Hepatocyte (in vitro differentiated cells): ENCODE results near the gene RPL10A. TPM values are rescaled to one million over a fixed set of nuclear protein-coding genes. Genes with fewer than 3 reads are reported as not detected.

Experiments used
- DNase-seq: peaks from one replicate; pipeline ENCODE4 v3.0.0-alpha.2; 2016; ENCODE audit warnings: low spot score
- H2AFZ ChIP-seq: fragments of 200-600 bp; sonication (generic); 2 replicates; pipeline ENCODE4 v1.6.0; 2016; ENCODE audit warnings: antibody characterized with exemption, mild to moderate bottlenecking
- H3K27ac ChIP-seq: fragments of 200-600 bp; sonication (generic); 2 replicates; pipeline ENCODE4 v1.5.1; 2016; ENCODE audit warnings: mild to moderate bottlenecking
- H3K27me3 ChIP-seq: fragments of 200-600 bp; sonication (generic); 2 replicates; pipeline ENCODE4 v1.6.1; 2016
- H3K36me3 ChIP-seq: fragments of 200-600 bp; sonication (generic); replicated peaks from 2 replicates; pipeline ENCODE4 v1.5.1; 2016; ENCODE audit warnings: low read depth; ENCODE audit not compliant: insufficient read depth
- H3K4me1 ChIP-seq: fragments of 200-600 bp; sonication (generic); 2 replicates; pipeline ENCODE4 v1.5.1; 2016; ENCODE audit warnings: mild to moderate bottlenecking, moderate library complexity; ENCODE audit not compliant: insufficient read depth
- H3K4me2 ChIP-seq: fragments of 200-600 bp; sonication (generic); 2 replicates; pipeline ENCODE4 v1.6.0; 2016
- H3K4me3 ChIP-seq: fragments of 200-600 bp; sonication (generic); 2 replicates; pipeline ENCODE4 v1.5.1; 2016; ENCODE audit warnings: mild to moderate bottlenecking
- H3K79me2 ChIP-seq: fragments of 200-600 bp; sonication (generic); 2 replicates; pipeline ENCODE4 v1.6.0; 2017; ENCODE audit warnings: mild to moderate bottlenecking
- H3K9me2 ChIP-seq: fragments of 200-600 bp; sonication (generic); replicated peaks from 2 replicates; pipeline ENCODE4 v1.6.0; 2017; ENCODE audit warnings: mild to moderate bottlenecking; ENCODE audit not compliant: insufficient read depth
- H3K9me3 ChIP-seq: fragments of 200-600 bp; sonication (generic); 2 replicates; pipeline ENCODE4 v1.5.1; 2016; ENCODE audit warnings: low read depth, mild to moderate bottlenecking
- H4K20me1 ChIP-seq: fragments of 200-600 bp; sonication (generic); 2 replicates; pipeline ENCODE4 v1.6.0; 2016; ENCODE audit warnings: mild to moderate bottlenecking; ENCODE audit not compliant: insufficient read depth, poor library complexity, severe bottlenecking
- EZH2 ChIP-seq: fragments of 200-600 bp; sonication (generic); IDR thresholded peaks from 2 replicates; pipeline ENCODE4 v1.6.1; 2016; ENCODE audit warnings: antibody characterized with exemption, mild to moderate bottlenecking, borderline replicate concordance
- EZH2phosphoT487 ChIP-seq: fragments of 200-600 bp; sonication (generic); IDR thresholded peaks from one replicate; pipeline ENCODE4 v1.6.1; 2018; ENCODE audit warnings: antibody characterized with exemption, mild to moderate bottlenecking, low read depth, moderate library complexity; ENCODE audit not compliant: unreplicated experiment, severe bottlenecking
- WGBS: methylation state at CpG from one replicate; pipeline ENCODE4 v1.1.6; 2016; ENCODE audit warnings: low lambda C conversion rate; ENCODE audit errors: missing lambda C conversion rate; 5-methylcytosine and 5-hydroxymethylcytosine counted together
- polyA plus RNA-seq: library from polyadenylated mRNA; unstranded; fragments of >200 nt; fragmentation: Nextera tagmentation; extraction: Ambion mirVana; gene quantifications from 2 replicates; pipeline ENCODE4 v1.2.1, GENCODE V29; 2016
- total RNA-seq: library from RNA; depleted of rRNA; stranded (reverse); fragments of >200 nt; gene quantifications from 2 replicates; pipeline ENCODE4 v1.2.3, GENCODE V29; 2014
- TF ChIP-seq, protein P1 (sequence below): fragments of 200-600 bp; sonication (generic); IDR thresholded peaks from 2 replicates; pipeline ENCODE4 v1.5.1; 2016; ENCODE audit warnings: antibody characterized with exemption, mild to moderate bottlenecking; ENCODE audit not compliant: poor library complexity

RPL10A gene
- total and polyA plus RNA-seq, 2 experiments from 2014 or later: 308 to 1,102 TPM

DNA sequence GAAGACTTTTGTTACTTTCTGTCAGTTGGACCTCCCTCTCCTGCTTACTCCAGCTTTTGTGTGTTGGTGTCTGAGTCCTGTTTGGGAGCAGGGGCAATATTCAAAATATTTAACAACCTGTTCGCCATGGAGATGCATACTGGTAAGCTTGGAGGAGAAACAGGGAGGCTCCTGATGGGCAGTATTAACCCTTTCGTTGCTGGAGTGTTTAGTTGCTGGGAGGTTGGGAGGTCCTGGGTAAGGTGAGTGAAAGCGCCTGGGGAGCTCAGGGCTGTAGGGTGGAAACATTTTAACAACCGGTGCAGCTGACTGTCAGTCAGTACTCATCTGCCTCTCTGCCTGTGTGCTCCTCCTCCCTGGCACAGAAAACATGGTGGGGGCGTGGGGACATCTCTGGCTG, 40.3 kb downstream of the RPL10A start:
- no peak for DNase-seq
- no peaks in the 10 kb centered on the region for H3K9me3 ChIP-seq
- H3K9me2 ChIP-seq: no peaks in the 10 kb centered on the region
- no peak overlapping the region for H3K4me3 ChIP-seq
- WGBS: 57% methylated on average over 5 of the region's 5 CpGs
- no peaks in the 10 kb centered on the region for H3K79me2 ChIP-seq
- H4K20me1 ChIP-seq: no peaks in the 10 kb centered on the region
- TF ChIP-seq, protein P1, sequence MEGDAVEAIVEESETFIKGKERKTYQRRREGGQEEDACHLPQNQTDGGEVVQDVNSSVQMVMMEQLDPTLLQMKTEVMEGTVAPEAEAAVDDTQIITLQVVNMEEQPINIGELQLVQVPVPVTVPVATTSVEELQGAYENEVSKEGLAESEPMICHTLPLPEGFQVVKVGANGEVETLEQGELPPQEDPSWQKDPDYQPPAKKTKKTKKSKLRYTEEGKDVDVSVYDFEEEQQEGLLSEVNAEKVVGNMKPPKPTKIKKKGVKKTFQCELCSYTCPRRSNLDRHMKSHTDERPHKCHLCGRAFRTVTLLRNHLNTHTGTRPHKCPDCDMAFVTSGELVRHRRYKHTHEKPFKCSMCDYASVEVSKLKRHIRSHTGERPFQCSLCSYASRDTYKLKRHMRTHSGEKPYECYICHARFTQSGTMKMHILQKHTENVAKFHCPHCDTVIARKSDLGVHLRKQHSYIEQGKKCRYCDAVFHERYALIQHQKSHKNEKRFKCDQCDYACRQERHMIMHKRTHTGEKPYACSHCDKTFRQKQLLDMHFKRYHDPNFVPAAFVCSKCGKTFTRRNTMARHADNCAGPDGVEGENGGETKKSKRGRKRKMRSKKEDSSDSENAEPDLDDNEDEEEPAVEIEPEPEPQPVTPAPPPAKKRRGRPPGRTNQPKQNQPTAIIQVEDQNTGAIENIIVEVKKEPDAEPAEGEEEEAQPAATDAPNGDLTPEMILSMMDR: no peak
- TF ChIP-seq EZH2phosphoT487: no peak
- no peak for TF ChIP-seq EZH2
- no peaks in the 10 kb centered on the region for H3K4me1 ChIP-seq
- no peak overlapping the region for H3K4me2 ChIP-seq
- H2AFZ ChIP-seq: no peak overlapping the region
- no peaks in the 10 kb centered on the region for H3K27me3 ChIP-seq
- H3K36me3 ChIP-seq: no peaks in the 10 kb centered on the region
- H3K27ac ChIP-seq: no peak overlapping the region

GRCh38 chr6:35510916-35511561, 42.8 kb downstream of the RPL10A start:
- H3K4me1 ChIP-seq: no peaks in the 10 kb centered on the region
- H3K4me3 ChIP-seq: no peak overlapping the region
- 87% methylated on average over 7 of the region's 7 CpGs for WGBS
- no peak overlapping the region for H2AFZ ChIP-seq
- H3K79me2 ChIP-seq: no peaks in the 10 kb centered on the region
- peak overlapping the region; percentile 46 for H3K4me2 ChIP-seq
- TF ChIP-seq EZH2phosphoT487: no peak
- TF ChIP-seq, protein P1: no peak
- TF ChIP-seq EZH2: no peak
- H3K27ac ChIP-seq: no peak overlapping the region
- H4K20me1 ChIP-seq: no peaks in the 10 kb centered on the region
- no peaks in the 10 kb centered on the region for H3K9me3 ChIP-seq
- DNase-seq: no peak
- H3K9me2 ChIP-seq: no peaks in the 10 kb centered on the region
- H3K36me3 ChIP-seq: no peaks in the 10 kb centered on the region
- no peaks in the 10 kb centered on the region for H3K27me3 ChIP-seq

DNA sequence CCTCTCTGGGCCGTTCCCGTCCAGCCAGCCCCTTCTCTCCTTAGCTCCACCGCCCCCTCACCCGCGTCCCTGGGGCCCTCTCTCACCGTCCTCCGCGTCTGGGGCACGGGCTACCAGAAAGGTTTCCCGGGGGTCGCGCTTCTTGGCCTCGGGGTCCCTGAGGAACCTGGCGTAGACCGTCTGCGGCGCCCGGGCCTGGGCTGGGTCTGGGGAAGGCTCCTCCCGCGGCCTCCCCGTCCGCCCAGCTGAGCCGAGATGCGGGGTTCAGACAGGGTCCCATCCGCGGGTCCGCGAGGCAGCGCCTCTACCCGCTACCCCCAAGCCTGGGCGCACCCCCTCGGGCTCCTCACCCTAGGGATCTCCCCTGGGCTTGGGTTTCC, 43.4 kb downstream of the RPL10A start:
- Histone ChIP-seq H3K9me2 (no peaks in the 10 kb centered on the region), H3K36me3 (no peaks in the 10 kb centered on the region), H3K27ac (no peak overlapping the region), H3K4me1 (no peaks in the 10 kb centered on the region), H3K27me3 (no peaks in the 10 kb centered on the region), H2AFZ (no peak overlapping the region), H4K20me1 (no peaks in the 10 kb centered on the region), H3K4me3 (no peak overlapping the region), H3K79me2 (no peaks in the 10 kb centered on the region), H3K9me3 (no peaks in the 10 kb centered on the region), H3K4me2 (peak overlapping the region; percentile 46)
- TF ChIP-seq EZH2 (no peak), EZH2phosphoT487 (no peak)
- TF ChIP-seq, protein P1: no peak
- 83% methylated on average over 23 of the region's 32 CpGs for WGBS
- DNase-seq: no peak

DNA sequence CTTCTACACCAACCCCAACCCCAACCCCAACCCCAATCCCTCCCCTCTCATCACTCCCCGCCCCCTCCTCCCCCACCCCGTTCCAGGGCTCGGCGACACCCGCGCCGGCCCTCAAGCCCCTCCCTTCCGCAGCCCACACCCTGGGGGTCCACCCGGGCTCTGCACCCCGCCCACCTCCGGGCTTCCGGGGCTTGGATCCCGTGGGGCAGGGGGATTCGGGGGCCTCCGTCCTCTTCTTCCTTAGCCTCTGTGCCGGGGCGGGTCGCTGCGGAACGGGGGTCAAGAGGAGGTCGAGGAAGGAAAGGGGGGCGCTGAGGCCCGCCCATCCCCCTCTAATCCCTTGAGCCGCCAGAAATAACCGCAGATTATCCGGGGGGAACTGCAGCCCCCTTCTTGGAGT, 43.8 kb downstream of the RPL10A start:
- H4K20me1 ChIP-seq: no peaks in the 10 kb centered on the region
- H2AFZ ChIP-seq: no peak overlapping the region
- no peaks in the 10 kb centered on the region for H3K79me2 ChIP-seq
- no peaks in the 10 kb centered on the region for H3K27me3 ChIP-seq
- no peak overlapping the region for H3K4me3 ChIP-seq
- no peaks in the 10 kb centered on the region for H3K9me3 ChIP-seq
- no peak for DNase-seq
- WGBS: 60% methylated on average over 6 of the region's 26 CpGs
- TF ChIP-seq, protein P1: no peak
- TF ChIP-seq EZH2phosphoT487: no peak
- TF ChIP-seq EZH2: no peak
- no peak overlapping the region for H3K27ac ChIP-seq
- no peaks in the 10 kb centered on the region for H3K36me3 ChIP-seq
- no peaks in the 10 kb centered on the region for H3K4me1 ChIP-seq
- no peaks in the 10 kb centered on the region for H3K9me2 ChIP-seq
- peak overlapping the region; percentile 46 for H3K4me2 ChIP-seq
